ENCODE measurements around the gene ARHGEF28.

DNA sequence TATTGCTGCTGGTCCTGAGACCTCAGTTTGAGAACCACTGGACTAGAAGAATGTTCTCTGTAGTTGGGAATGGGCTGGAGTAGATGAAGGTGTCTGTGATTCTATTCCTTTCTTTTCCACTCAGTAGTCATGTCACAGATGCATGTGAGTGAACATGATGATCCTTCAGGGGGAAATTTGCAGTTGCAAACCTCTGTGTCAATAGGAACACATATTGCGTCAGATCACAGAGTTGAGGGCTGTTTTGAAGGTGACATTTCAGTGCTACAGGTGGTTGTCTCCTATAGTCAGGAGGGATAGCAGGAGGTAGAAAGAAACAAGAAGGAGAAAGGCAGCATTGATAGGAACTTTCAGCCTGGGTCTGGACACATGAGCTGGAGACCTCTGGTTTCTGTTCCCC, 239.3 kb downstream of the ARHGEF28 start:
- TF ChIP-seq, protein P1, sequence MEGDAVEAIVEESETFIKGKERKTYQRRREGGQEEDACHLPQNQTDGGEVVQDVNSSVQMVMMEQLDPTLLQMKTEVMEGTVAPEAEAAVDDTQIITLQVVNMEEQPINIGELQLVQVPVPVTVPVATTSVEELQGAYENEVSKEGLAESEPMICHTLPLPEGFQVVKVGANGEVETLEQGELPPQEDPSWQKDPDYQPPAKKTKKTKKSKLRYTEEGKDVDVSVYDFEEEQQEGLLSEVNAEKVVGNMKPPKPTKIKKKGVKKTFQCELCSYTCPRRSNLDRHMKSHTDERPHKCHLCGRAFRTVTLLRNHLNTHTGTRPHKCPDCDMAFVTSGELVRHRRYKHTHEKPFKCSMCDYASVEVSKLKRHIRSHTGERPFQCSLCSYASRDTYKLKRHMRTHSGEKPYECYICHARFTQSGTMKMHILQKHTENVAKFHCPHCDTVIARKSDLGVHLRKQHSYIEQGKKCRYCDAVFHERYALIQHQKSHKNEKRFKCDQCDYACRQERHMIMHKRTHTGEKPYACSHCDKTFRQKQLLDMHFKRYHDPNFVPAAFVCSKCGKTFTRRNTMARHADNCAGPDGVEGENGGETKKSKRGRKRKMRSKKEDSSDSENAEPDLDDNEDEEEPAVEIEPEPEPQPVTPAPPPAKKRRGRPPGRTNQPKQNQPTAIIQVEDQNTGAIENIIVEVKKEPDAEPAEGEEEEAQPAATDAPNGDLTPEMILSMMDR (IDR thresholded peaks at IDR 0.05 in 2 of 3, conservative IDR thresholded peaks at IDR 0.05 in 1 of 3; ENCODE audit: borderline replicate concordance in 1 of 3, insufficient read depth in 1 of 3, low read depth in 2 of 3, low read length in 2 of 3): no peak
- TF ChIP-seq, protein P2, sequence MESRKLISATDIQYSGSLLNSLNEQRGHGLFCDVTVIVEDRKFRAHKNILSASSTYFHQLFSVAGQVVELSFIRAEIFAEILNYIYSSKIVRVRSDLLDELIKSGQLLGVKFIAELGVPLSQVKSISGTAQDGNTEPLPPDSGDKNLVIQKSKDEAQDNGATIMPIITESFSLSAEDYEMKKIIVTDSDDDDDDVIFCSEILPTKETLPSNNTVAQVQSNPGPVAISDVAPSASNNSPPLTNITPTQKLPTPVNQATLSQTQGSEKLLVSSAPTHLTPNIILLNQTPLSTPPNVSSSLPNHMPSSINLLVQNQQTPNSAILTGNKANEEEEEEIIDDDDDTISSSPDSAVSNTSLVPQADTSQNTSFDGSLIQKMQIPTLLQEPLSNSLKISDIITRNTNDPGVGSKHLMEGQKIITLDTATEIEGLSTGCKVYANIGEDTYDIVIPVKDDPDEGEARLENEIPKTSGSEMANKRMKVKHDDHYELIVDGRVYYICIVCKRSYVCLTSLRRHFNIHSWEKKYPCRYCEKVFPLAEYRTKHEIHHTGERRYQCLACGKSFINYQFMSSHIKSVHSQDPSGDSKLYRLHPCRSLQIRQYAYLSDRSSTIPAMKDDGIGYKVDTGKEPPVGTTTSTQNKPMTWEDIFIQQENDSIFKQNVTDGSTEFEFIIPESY (IDR thresholded peaks at IDR 0.05; ENCODE audit: extremely low read depth, insufficient replicate concordance, low read length): no peak
- TF ChIP-seq SP1 (IDR thresholded peaks at IDR 0.05; ENCODE audit: low read depth) (no peak), POLR2A (IDR thresholded peaks at IDR 0.05; ENCODE audit: borderline replicate concordance, extremely low read depth, insufficient read depth, insufficient read length) (no peak), POLR2AphosphoS5 (IDR thresholded peaks at IDR 0.05; ENCODE audit: low read depth, low read length) (no peak), SRF (IDR thresholded peaks at IDR 0.05; ENCODE audit: low read depth) (no peak), EGR1 (IDR thresholded peaks at IDR 0.05; ENCODE audit: low read depth) (no peak)
- TF ChIP-seq, protein P3, sequence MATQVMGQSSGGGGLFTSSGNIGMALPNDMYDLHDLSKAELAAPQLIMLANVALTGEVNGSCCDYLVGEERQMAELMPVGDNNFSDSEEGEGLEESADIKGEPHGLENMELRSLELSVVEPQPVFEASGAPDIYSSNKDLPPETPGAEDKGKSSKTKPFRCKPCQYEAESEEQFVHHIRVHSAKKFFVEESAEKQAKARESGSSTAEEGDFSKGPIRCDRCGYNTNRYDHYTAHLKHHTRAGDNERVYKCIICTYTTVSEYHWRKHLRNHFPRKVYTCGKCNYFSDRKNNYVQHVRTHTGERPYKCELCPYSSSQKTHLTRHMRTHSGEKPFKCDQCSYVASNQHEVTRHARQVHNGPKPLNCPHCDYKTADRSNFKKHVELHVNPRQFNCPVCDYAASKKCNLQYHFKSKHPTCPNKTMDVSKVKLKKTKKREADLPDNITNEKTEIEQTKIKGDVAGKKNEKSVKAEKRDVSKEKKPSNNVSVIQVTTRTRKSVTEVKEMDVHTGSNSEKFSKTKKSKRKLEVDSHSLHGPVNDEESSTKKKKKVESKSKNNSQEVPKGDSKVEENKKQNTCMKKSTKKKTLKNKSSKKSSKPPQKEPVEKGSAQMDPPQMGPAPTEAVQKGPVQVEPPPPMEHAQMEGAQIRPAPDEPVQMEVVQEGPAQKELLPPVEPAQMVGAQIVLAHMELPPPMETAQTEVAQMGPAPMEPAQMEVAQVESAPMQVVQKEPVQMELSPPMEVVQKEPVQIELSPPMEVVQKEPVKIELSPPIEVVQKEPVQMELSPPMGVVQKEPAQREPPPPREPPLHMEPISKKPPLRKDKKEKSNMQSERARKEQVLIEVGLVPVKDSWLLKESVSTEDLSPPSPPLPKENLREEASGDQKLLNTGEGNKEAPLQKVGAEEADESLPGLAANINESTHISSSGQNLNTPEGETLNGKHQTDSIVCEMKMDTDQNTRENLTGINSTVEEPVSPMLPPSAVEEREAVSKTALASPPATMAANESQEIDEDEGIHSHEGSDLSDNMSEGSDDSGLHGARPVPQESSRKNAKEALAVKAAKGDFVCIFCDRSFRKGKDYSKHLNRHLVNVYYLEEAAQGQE (IDR thresholded peaks at IDR 0.05; ENCODE audit: low read depth): no peak
- TF ChIP-seq, protein P4, sequence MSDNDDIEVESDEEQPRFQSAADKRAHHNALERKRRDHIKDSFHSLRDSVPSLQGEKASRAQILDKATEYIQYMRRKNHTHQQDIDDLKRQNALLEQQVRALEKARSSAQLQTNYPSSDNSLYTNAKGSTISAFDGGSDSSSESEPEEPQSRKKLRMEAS (IDR thresholded peaks at IDR 0.05): no peak
